H1 (cell line): ENCODE results near the gene DGKK. TPM values are rescaled to one million over a fixed set of nuclear protein-coding genes. Genes with fewer than 3 reads are reported as not detected.

Experiments
- BACH1 ChIP-seq: IDR thresholded peaks from 2 replicates; pipeline ENCODE4 v1.6.1; 2012; ENCODE audit warnings: low read length, improper control_type of control experiment
- CHD1 ChIP-seq: IDR thresholded peaks from 2 replicates; pipeline ENCODE4 v1.6.1; 2012; ENCODE audit warnings: low read depth, low read length, improper control_type of control experiment
- EGR1 ChIP-seq: IDR thresholded peaks from 2 replicates; pipeline ENCODE4 v1.6.1; 2011; ENCODE audit warnings: low read depth, low read length, borderline replicate concordance
- FOSL1 ChIP-seq: IDR thresholded peaks from 2 replicates; pipeline ENCODE4 v1.6.1; 2011; ENCODE audit warnings: mild to moderate bottlenecking, low read depth, low read length, moderate library complexity; ENCODE audit not compliant: insufficient read depth
- NANOG ChIP-seq: IDR thresholded peaks from 2 replicates; pipeline ENCODE4 v1.6.1; 2011; ENCODE audit warnings: low read length, low read depth, mild to moderate bottlenecking, inconsistent platforms; ENCODE audit not compliant: insufficient read depth, poor library complexity, severe bottlenecking
- SP2 ChIP-seq: IDR thresholded peaks from 2 replicates; pipeline ENCODE4 v1.6.1; 2012; ENCODE audit warnings: mild to moderate bottlenecking, low read length, inconsistent platforms
- polyA plus RNA-seq, 7 experiments: library from polyadenylated mRNA; depleted of rRNA in 3 of 7; stranded (reverse) in 5 of 7; unstranded in 2 of 7; fragments of >200 nt in 5 of 7; fragments of 200-250 nt in 2 of 7; gene quantifications; 1 replicate in 5 of 7; 2 replicates in 1 of 7; 4 replicates in 1 of 7; pipeline versions ENCODE4 v1.2.1 to v1.2.3, GENCODE V29; 2011 to 2013; ENCODE audit warnings: missing spikeins in 2 of 7, mixed read lengths in 2 of 7
- total RNA-seq: library from RNA; stranded (reverse); fragmentation: NEBNext Ultra II Directional; extraction: Animal tissue kit (Norgen Biotek cat#: 25700); gene quantifications from 2 replicates; pipeline ENCODE4 v1.2.1, GENCODE V29; 2021
- TF ChIP-seq, protein P1 (sequence below): IDR thresholded peaks from 2 replicates; pipeline ENCODE4 v1.6.1; 2011; ENCODE audit warnings: low read depth, mild to moderate bottlenecking, low read length; ENCODE audit not compliant: insufficient read depth

The DGKK gene
- total and polyA plus RNA-seq, 2 of the 8 experiments (the other 6 are each of a cell fraction or from before 2014, with no cell fraction given) = 4.9 to 19.2 TPM

DNA sequence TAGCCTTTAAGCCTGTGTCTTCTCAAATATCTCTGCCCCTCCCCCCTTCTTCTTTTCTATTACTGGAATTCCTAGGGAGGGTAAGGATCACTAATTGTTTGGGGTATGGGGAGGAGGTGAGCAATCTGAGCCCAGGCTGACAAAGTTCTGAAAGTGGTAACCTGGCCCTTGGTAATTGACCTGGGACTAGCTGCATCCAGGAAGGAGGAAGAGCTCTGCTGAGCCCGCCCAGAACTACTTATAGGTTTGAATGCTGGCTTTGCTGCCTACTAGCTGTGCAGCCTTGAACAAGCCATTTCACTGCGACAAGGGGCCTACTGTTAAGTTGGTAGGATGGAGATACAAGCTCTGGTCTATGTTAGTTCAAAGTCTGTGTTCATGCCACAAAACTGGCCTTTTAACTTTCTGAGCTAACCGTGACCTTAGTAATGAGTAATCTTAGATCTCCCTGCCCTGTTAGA is 37.8 kb downstream of the DGKK start (continued):
- TF ChIP-seq NANOG (no peak), SP2 (no peak), CHD1 (no peak), FOSL1 (no peak), EGR1 (no peak), BACH1 (no peak)
- TF ChIP-seq, protein P1, sequence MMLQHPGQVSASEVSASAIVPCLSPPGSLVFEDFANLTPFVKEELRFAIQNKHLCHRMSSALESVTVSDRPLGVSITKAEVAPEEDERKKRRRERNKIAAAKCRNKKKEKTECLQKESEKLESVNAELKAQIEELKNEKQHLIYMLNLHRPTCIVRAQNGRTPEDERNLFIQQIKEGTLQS = no peak
